Measurements from ENCODE around the gene PSPH. TPM values are rescaled to one million over a fixed set of nuclear protein-coding genes. Genes with fewer than 3 reads are reported as not detected.
"Not testable (repeated sequence)": the region's sequence is repeated elsewhere in the genome, so short reads cannot be mapped to it uniquely, and the experiment has no call there.

PSPH gene
- total RNA-seq, 1 experiment from 2014 or later: 39.9 TPM

GRCh38 chr7:56078196-56078595 lies 27.0 kb upstream of the PSPH start:
- Mint-ChIP-seq H3K4me3 (ENCODE audit: low read depth, unreplicated experiment) (no peak overlapping the region), H3K4me1 (ENCODE audit: low read depth, unreplicated experiment) (peaks cover 16% of the 10 kb centered on the region), H3K27me3 (ENCODE audit: unreplicated experiment) (no peaks in the 10 kb centered on the region), H3K27ac (ENCODE audit: unreplicated experiment) (no peak overlapping the region), H3K9me3 (ENCODE audit: low read depth, unreplicated experiment) (no peaks in the 10 kb centered on the region), H3K36me3 (ENCODE audit: insufficient read depth, unreplicated experiment) (peaks cover 61% of the 10 kb centered on the region)
- no TSS peak for BruUV-seq (replicated peaks)
- DNase-seq: no peak
- CTCF ChIA-PET: no interaction called here
- intact Hi-C loops (cut with micrococcal nuclease; ENCODE audit: unreplicated experiment): loop anchor here (10.0 kb wide), 1 partner anchor 333 kb away; no protein-coding TSS in a partner anchor
- TF ChIP-seq CTCF (IDR thresholded peaks at IDR 0.05; ENCODE audit: unreplicated experiment): no peak

GRCh38 chr7:56077681-56078080 lies 26.4 kb upstream of the PSPH start:
- Mint-ChIP-seq H3K27me3 (ENCODE audit: unreplicated experiment) (no peaks in the 10 kb centered on the region), H3K36me3 (ENCODE audit: insufficient read depth, unreplicated experiment) (peaks cover 55% of the 10 kb centered on the region), H3K9me3 (ENCODE audit: low read depth, unreplicated experiment) (no peaks in the 10 kb centered on the region), H3K27ac (ENCODE audit: unreplicated experiment) (no peak overlapping the region), H3K4me1 (ENCODE audit: low read depth, unreplicated experiment) (peaks cover 16% of the 10 kb centered on the region), H3K4me3 (ENCODE audit: low read depth, unreplicated experiment) (no peak overlapping the region)
- no TSS peak for BruUV-seq (replicated peaks)
- no peak for DNase-seq
- intact Hi-C loops (cut with micrococcal nuclease; ENCODE audit: unreplicated experiment): loop anchor here (10.0 kb wide), 1 partner anchor 333 kb away; no protein-coding TSS in a partner anchor
- no peak for TF ChIP-seq CTCF (IDR thresholded peaks at IDR 0.05; ENCODE audit: unreplicated experiment)
- CTCF ChIA-PET: no interaction called here

GRCh38 chr7:56074371-56074791 lies 23.1 kb upstream of the PSPH start:
- CTCF ChIA-PET: interaction anchor here (0.6 to 1.8 kb wide), 9 partner anchors 9 to 481 kb away, joined by 3 to 15 read pairs (median 7); partner anchors contain the start of genes CCT6A, PSPH and SUMF2
- Mint-ChIP-seq H3K9me3 (ENCODE audit: low read depth, unreplicated experiment) (no peaks in the 10 kb centered on the region), H3K27ac (ENCODE audit: unreplicated experiment) (peak overlapping the region; percentile 16)

GRCh38 chr7:56066376-56066775 lies 15.1 kb upstream of the PSPH start:
- H3K27ac Mint-ChIP-seq (ENCODE audit: unreplicated experiment); BruUV-seq (replicated peaks); H3K27me3 Mint-ChIP-seq (ENCODE audit: unreplicated experiment); intact Hi-C loops (cut with micrococcal nuclease; ENCODE audit: unreplicated experiment); H3K9me3 Mint-ChIP-seq (ENCODE audit: low read depth, unreplicated experiment); H3K4me3 Mint-ChIP-seq (ENCODE audit: low read depth, unreplicated experiment); DNase-seq: not testable (repeated sequence)
- Mint-ChIP-seq H3K36me3 (ENCODE audit: insufficient read depth, unreplicated experiment) (peaks cover 74% of the 10 kb centered on the region), H3K4me1 (ENCODE audit: low read depth, unreplicated experiment) (peaks cover 31% of the 10 kb centered on the region)
- CTCF ChIA-PET: interaction anchor here (2.3 kb wide), 1 partner anchor 8 kb away, joined by 15 read pairs; no protein-coding TSS in a partner anchor

More at GRCh38 chr7:56074371-56074791, 23.1 kb upstream of the PSPH start:
- intact Hi-C loops (cut with micrococcal nuclease; ENCODE audit: unreplicated experiment): loop anchor here (1.0 to 10.0 kb wide), 3 partner anchors 70 to 433 kb away; no protein-coding TSS in a partner anchor
- Mint-ChIP-seq H3K4me1 (ENCODE audit: low read depth, unreplicated experiment) (peaks cover 16% of the 10 kb centered on the region), H3K27me3 (ENCODE audit: unreplicated experiment) (no peaks in the 10 kb centered on the region), H3K4me3 (ENCODE audit: low read depth, unreplicated experiment) (no peak overlapping the region), H3K36me3 (ENCODE audit: insufficient read depth, unreplicated experiment) (peaks cover 52% of the 10 kb centered on the region)
- peak; percentile 98 for TF ChIP-seq CTCF (IDR thresholded peaks at IDR 0.05; ENCODE audit: unreplicated experiment)
- no TSS peak for BruUV-seq (replicated peaks)
- DNase-seq: peak; percentile 95

Measured in Calu3 (cell line).